HG02642 (cell line): Measurements from ENCODE around the gene CTSZ.
"Not testable (repeated sequence)": the region's sequence is repeated elsewhere in the genome, so short reads cannot be mapped to it uniquely, and the experiment has no call there.

Source experiments
- ATAC-seq: cut with Tn5 transposase; IDR thresholded peaks from one replicate; pipeline ENCODE4 v1.9.1; 2021; ENCODE audit warnings: mild to moderate bottlenecking; ENCODE audit not compliant: unreplicated experiment, poor library complexity

The CTSZ gene

DNA sequence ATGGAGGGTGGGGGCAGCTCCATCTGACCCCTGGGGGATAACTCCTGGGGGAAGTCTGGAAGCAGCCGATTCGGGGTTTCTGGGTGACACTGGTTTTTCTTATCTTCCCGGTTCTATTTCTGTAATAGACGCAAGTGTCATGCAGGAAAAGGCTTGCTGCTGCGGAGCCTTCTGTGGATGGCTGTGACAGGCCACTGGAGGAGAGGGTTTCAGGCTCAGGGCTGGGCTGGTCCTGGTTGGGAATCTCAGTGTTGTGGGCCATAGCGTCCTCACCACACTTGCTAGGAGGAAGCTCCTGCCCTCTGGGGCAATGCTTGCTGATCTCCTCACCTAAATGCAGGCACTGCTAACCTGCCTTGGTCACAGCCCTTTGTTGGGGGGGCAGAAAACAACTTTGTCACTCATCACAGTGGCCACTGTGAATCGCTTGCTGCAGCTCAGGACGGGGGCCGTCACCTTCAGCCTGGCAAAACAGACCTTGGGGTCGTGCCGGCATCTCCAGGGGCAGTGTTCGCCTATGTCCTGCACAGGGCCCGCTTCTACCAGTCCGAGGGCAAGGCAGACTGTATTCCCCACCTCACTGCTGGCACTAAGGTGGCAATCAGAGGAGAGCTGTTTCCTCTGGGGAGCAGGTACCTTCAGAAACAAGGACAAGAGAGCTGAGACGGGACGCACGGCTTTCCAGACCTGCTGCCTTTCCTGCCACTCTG, 7.8 kb upstream of the CTSZ start:
- no peak for ATAC-seq

DNA sequence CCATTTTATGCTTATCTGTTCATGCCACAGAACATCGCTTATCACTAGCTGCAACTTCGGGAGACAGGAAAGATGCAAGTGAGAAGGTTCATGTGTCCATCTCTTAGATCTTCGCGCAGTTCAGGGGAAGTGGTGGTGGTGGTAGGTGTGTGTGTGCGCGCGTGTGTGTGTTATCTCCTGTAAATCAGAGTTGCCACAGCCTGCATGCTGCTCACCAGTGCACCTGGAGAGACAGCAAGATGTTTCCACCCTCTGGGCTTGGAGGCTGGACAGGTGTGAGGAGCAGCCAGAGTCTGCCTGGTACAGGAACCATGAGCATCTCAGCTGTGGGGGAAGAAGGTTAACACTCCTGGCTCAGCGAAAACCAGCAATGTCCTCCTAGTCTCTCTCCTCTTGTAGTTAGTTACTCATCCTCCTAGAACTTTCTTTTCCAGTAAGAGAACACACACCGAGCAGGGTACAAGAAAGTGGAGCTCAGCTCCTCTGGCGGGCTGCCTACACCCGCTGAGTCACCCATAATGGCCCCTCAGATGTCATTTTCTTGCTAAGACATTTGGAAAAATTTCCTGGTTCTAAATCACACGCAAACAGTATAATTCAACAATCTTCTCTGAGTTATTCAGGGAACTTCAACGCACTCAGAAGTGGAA, 7.0 kb upstream of the CTSZ start:
- no peak for ATAC-seq

DNA sequence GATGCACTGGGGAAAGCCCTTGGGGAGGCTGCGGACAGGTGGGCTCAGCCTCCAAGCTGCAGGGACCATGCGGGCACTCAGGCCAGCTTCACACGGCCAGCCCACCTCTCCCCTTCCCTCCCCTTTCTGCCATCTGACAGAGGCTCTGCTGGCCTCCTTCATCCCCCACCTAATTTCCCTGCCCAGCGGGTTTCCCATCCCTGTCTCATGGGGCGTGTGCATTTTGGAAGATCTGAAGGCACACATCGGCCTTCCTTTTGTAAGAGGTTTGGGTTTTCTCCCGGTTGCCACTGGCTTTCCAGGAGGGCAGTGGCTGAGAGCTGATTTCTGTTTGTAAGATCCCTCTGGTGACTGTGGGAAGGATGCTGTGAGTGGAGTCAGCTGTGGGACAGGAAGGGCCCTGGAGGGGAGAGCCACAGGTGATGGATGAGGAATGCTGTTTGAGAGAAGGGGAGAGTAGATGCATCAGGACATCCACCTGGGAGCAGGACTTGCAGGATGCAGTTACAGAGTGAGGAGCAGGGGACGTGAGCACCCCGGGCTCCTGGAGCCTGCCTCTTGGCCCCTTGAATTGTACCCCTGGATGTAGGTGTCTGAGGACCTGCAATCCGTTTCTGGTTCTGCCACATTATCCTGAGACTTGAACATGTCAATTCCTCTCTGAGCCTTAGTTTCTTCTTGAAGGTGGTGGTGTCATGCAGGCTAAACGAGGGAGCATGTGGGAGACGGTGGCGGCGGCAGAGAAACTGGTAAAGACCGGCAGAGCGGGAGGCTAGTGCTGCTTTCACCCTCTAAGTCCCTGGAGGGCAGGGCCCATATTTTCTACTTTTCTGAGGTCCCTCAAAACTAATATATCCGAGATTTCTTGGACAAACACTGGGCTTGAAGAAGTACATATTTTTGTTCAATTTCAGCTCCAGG, 6.2 kb upstream of the CTSZ start:
- no peak for ATAC-seq

DNA sequence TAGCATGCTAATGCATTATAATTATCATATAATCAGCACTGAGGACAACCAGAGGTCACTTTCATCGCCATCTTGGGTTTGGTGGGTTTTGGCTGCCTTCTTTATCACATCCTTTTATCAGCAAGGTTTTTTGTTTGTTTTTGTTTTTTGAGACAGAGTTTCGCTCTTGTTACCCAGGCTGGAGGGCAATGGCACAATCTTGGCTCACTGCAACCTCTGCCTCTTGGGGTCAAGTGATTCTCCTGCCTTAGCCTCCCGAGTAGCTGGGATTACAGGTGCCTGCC, 4.8 kb upstream of the CTSZ start:
- ATAC-seq, result not testable (repeated sequence)

DNA sequence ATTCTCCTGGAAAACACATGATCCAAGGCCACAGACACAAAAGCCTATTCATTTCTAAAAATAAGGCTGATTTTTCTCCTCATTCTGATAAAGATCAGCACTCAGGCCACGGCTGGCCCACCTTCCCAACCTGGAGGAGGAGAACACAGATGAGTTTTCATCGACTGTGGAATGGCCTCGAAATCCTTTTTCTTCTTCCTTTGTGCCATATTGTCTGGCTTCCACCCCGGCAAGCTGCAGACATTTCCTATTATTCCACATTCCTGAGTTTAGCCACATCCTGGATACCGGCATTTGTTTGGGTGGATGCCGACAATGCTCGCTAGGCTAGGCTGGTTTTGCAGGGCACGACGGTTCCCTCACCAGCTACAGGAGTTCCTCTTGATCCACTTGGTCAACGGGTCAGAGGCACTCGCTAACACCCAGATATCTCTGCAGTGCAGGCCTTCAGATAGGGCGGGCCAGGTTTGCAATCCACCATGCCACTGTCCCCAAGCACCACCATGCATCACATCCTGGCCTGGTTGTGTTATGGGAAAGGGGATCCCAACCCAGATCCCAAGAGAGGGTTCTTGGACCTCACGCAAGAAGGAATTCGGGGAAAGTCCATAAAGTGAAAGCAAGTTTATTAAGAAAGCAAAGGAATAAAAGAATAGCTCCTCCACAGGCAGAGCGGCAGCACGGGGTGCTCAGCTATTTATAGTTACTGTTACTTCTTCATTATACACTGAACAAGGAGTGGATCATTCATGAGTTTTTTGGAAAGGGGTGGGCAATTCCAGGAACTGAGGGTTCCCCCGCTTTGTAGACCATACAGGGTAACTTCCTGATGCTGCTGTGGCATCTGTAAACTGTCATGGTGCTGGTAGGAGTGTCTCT, 4.2 kb upstream of the CTSZ start:
- no peak for ATAC-seq

DNA sequence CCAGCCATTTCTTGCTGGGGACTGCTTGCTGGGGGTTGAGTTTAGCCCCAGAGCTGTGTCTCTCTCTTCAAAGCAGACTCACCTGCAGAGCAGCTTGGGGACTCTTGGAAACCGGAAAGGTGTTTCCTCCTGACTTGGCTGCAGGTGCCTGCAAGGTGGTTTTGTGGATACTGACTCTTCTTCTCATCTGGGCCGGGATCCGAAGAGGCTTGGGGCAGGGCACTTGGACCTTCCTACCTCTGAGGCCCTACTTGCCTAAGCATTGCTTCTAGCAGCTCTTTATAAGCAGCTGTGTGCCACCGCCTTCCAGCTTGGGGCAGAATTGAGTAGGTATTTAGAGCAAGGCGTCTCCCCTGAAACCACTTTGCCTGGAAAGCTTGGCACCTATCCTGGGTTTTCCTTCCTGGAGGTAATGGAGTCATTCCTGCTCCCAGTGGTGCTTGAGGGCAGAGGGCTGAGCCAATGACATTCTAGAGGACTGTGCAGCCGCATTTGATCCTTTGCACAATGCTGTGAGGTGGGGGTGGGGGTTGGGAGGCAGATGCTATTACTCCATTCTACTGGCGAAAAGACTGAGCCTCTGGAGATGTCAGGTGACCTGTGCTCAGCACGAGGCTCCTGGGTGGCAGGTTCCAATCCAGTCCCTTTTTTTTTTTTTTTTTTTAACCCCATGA, 3.4 kb upstream of the CTSZ start:
- ATAC-seq, result no peak

DNA sequence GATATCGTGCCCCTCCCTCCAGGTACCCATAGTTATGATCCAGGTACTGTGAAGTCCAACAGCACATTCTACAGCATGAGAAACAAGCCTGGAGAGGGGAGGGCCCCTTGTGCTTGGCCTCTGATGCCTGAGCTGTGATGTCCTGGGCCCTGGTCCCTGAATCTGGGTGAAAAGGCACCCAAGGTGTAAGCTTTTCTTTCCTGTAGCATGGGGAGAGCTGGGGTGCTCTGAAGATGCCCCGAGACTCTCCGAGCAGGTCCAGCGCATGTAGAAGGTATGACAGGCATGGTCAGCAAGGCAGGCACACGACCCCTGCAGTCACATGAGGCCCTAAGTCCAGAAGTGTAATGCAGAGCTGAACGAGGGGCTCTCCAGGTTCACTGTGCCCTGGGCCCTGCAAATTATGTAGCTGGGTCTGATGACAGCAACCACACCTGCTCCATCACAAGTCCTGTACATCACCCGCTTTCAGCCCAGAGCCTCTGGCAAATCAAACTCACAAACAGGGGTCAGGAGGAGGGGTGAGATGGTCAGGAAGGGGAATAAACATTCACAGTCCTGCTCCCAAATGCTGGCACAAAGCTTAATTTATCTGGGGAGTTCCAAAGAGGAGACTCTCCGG, 1.8 kb upstream of the CTSZ start:
- no peak for ATAC-seq

DNA sequence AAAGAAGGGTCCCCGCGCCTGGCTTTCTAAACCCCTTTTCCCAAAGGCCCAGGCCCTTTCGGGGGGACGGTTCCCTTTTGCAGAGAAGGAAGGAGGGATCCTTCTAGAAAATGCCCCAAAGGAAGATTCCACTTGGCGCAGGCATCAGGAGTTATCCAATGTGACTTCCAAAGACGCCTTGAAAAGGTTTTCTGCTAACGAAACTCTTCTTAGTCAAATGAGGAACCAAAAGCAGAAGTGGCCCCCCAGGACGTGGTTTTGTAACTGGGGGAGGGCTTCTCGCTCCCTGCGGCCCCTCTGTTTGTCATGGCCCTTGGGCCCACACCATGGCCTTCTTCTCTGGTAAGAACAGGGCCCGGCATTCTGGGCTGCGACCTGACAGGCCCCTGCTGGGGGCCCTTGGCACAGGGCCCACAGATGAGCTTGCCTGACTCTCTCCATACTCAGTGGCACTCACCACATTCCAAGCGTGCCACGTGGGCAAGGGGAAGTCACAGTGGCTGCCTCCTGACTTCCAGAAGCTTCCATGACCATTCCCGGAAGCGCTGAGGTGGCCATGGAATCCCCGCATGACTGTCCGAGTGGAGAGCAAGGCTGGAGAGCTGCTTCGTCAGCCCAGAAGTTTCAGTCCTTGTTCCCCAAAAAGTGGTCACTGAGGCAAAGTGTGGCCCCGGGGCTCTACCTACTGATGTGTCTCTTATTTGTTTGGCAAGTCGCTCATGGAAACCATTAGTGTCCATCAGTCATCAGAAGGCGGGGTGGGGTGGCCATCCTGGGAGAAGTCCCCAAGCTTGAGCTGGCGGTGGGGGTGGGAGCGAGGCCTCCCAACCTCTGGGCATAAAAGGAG, 834 bp upstream of the CTSZ start:
- ATAC-seq, result peak; percentile 39

DNA sequence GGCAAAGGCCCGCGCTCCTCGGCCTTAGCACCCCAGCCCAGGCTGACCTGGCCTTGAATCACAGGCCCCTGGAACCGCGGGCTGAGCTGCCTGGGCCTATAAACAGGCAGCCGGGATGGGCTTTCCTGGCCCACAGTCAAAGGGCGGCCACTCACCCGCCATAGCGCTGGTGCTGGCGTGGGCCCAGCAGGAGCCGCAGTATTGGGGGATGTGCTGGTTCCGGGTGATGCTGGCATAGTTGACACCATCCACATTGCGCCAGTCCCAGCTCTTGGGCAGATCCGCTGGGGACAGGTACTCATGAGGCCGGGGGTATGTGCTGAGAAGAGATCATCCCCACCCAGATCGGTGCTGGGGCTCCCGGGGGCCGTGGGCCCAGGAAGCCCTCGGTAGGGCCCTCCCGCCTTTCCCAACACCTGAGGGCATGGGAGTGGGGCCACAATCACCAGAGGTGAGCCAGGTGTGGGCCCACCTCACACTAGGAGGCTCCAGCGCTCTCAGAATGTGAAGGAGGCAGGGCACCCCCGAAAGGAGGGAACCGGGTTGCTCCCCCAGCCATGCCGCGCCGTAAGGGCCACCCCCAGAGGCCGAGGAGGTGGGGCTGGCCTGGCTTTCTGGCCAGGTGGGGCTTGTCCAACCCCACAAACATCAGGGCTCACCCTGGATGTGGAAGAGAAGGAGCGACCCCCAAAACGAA, 739 bp downstream of the CTSZ start:
- ATAC-seq, result no peak

DNA sequence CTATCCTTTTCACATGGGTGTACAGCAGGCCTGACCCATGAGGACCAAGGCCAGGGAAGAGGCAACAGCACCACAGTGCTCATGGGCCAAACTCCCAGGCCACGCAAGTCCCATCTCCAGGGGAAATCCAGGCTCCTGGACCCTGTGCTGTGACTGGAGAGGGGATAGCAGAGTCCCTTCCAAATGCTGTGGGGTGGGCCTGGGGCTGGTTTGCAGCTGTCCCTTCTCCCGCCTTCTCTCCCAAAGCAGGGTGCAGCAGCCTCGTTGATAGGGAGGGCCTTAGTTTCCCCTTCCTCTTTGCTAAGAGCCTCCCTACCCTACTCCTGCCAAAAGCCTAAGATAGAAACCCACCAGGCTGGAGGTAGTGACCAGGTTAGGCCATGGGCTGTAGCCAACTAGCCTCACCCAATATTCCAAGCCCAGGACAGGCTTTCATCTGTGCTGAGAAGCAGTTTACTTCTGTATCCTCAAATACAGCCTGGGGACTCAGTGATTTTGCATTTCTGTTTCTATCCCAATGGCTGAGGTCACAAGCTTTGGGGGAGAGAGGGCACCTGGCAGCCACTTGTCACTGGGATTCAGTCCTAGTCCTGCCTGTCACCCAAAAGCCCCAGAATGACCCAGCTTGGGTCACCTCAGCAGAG, 1.4 kb downstream of the CTSZ start:
- no peak for ATAC-seq

DNA sequence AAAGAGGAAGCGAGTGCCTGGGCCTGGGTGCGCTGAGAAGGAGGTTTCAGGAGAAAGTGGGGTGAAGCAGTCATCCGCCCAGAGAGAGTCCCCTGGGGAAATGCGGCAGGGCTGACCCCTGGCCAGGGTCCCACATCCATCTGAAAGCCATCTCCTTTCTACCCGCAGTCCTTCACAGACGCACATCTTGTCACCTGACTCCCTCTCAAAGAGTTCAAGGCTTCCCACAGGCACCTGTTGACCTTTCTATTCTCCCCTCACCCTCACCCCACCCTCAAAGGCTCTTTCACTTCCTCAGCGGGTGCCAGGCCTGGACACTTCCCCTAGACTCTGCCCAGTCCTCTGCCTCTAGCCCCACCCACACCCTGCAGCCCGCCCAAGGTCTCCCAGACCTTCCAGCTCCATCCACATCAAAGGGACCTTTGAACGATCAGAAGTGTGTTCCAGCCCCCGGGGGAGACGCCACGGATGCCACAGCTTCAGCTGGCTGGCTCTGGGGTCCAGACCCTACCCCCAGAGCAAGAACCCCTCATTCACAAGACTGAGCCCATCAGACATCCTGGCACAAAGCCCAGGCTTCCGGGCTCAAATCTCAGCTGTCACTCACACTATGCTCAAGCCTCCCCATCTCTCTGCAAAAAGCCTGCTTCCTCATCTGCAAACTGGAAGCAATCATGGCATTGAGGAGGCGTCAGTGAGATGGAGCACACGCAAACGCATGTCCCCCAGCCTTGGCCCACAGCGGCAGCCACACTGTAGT, 2.1 kb downstream of the CTSZ start:
- peak; percentile 48 for ATAC-seq

DNA sequence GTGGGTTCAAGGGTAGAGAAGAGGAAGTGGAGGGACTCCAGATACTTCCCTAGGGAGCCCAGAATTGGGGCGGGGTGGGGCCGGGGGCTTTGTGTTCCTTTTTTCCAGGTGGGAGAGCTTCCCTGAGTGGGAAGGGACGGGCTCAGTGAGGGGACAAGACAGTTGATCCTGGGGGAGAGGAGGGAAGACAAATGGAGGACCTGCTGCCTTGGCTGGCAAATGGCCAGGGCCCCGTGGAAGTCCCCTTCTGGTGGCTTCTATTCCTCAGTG, 2.6 kb downstream of the CTSZ start:
- ATAC-seq, result no peak

DNA sequence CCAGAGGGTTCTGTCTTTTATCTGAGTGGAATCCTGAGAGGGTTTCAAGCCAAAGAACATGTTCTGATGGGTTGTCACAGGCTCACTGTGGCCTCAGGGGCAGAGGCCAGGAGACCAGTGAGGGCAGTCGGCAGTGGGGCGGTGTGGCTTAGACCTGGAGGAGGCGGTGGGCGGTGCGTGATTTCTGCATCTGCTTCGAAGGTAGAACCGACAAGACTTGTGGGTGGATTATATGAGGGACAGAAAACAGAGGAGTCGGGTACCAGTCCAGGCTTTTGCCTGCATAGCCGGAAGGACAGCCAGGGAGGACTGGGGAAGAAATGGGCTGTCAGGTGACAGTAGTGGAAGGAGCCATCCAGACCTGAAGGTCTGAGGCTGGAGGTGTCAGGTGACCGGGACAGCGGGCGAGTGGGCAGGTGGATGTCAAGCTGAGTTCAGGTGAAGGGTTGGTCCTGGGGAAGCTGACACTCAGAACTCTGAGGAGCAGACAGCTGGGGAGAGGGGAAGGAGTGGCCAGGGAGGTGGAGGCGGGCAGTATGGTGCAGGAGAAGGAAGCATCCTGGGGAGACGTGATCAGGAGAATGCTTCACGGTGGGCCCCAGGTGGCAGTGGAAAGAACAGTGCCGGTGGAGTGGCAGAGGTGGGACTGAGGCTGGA, 3.1 kb downstream of the CTSZ start:
- no peak for ATAC-seq

DNA sequence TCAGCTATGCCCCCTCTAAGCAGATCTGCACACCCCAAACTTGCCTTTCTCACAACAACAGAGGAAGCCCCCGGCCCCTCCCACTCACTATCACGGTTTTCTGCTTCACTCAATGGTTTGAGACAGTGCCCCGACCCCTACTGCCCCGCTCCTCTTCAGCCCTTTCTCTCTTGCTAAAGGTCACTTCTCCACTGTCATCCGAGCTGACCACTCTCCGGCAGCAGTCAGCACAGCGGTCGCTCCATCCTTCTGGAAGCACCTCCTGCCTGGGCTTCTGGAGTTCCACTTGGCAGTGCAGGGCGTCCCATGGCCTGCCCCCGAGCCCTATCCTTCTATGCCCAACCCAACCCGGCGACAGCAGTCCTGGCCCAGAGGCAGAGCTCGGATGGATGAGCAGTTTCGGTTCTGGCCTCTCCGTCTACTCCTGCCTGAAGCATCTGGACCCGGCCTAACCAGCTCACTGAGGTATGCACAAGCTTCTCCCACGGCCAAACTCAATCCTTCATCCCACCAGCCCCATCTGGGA, 4.1 kb downstream of the CTSZ start:
- ATAC-seq, result no peak

DNA sequence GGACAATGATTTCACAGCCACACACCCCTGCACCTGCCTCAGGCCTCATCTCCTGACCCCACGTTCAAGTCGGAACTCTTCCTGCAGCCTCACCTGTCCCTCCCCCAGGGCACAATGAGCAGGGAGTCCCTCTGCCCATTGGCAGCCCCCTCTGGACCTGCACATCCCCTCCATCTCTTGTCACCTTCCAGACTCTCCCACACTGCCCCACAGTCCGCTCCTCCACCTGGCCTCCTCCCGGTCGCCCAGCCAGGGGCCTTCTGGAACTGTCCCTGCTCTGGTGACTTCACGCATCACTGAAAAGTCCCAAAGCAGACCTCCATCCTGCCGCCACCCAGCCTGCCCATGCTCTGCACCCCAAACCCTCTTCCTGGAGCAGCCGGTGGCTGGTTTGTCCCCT, 4.7 kb downstream of the CTSZ start:
- no peak for ATAC-seq

DNA sequence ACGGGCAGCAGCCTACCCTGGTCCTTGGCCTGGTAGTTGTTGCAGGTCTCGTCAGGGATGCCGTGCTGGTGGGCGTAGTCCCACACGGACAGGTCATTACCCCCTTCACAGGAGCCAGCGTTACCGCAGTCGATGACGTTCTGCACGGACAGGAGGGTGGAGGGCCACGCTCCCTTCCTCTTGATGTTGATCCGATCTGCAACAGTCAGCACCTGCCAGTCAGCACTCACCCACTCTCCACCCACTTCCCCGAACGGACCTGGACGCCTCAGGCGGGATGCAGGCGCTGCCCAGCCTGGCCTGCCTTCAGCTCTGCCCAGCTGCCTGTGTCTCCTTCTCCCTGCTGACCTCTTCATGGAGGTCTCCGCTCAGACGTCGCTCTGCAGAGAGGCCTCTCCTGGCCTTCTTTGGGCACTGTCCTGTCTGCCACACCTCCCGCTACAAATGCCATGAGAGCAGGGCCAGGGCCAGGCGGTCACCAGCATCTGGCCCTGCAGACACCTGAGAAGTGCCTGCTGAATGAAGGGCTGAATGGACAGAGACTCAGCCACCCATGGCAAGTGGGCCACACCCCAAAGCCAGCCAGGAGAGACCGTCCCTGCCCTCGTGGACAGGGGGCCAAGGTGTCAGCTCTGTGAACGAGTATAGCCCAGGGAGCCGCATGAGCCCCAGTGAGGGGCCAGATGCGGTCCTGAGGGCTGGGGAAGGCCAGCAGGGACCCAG, 5.4 kb downstream of the CTSZ start:
- no peak for ATAC-seq
